Type B pancreatic cell (in vitro differentiated cells): ENCODE measurements around the gene OR5A2. TPM values are rescaled to one million over a fixed set of nuclear protein-coding genes. Genes with fewer than 3 reads are reported as not detected.
"Not testable (repeated sequence)": the region's sequence is repeated elsewhere in the genome, so short reads cannot be mapped to it uniquely, and the experiment has no call there.

Source experiments
- DNase-seq: peaks from one replicate; pipeline ENCODE4 v3.0.0; 2021; ENCODE audit warnings: mixed read lengths; ENCODE audit not compliant: unreplicated experiment; ENCODE audit errors: extremely low spot score
- H3K27ac Mint-ChIP-seq: 2 replicates; pipeline ENCODE4 v1.8.0; 2021; ENCODE audit warnings: mild to moderate bottlenecking, mixed read lengths
- H3K27me3 Mint-ChIP-seq: 2 replicates; pipeline ENCODE4 v1.8.0; 2021; ENCODE audit warnings: mixed read lengths
- H3K36me3 Mint-ChIP-seq: 2 replicates; pipeline ENCODE4 v1.8.0; 2021; ENCODE audit warnings: mixed read lengths
- H3K4me1 Mint-ChIP-seq: one replicate; pipeline ENCODE4 v1.8.0; 2021; ENCODE audit warnings: mixed read lengths; ENCODE audit not compliant: unreplicated experiment
- H3K4me3 Mint-ChIP-seq: 2 replicates; pipeline ENCODE4 v1.8.0; 2021; ENCODE audit warnings: mild to moderate bottlenecking, mixed read lengths
- H3K9me3 Mint-ChIP-seq: 2 replicates; pipeline ENCODE4 v1.8.0; 2021; ENCODE audit warnings: mixed read lengths
- total RNA-seq: library from RNA; stranded (reverse); gene quantifications from 2 replicates; pipeline ENCODE4 v1.2.1, GENCODE V29; 2021; ENCODE audit warnings: low replicate concordance
- TF ChIP-seq, protein P1 (sequence below): fragments of 200-600 bp; sonication (generic); conservative IDR thresholded peaks from 2 replicates; pipeline ENCODE4 v1.5.0; 2021; ENCODE audit warnings: antibody characterized with exemption, mild to moderate bottlenecking

The OR5A2 gene
- total RNA-seq, 1 donor from 2014 or later = not detected

DNA sequence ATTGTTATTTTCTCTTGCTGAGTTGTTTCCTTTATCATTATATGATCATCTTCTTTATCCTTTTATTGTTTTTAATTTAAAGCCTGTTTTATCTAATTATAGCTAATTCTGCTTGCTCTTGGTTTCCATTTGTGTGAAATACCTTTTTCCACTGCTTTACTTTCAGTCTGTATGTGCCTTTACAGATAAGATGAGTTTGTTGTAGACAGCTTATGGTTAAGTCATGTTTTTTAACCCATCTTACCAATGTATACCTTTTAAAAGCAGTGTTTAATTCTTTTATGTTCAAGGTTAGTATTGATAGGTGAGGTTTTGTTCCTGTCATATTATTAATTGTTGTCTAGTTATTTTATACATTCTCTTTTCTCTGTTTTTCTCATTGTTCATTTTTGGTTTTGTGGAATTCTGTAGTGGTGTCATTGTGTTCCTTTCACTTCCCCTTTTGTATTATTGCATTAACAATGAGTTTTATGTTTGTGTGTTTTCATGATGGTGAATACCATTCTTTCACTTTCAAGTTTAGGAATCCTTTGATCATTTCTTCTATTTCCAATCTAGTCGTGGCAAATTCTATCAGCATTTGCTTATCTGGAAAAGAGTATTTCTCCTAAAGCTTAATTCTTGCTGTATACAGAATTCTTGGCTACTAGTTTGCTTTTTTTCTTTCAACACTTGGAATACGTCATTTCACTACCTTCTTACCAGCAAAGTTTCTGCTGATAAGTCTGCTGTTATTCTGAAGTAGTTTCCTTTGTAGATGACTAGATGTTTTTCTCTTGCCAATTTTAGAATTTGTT lies 45.8 kb downstream of the OR5A2 start:
- H3K4me1 Mint-ChIP-seq = no peaks in the 10 kb centered on the region
- no peaks in the 10 kb centered on the region for H3K27me3 Mint-ChIP-seq
- no peak overlapping the region for H3K27ac Mint-ChIP-seq
- H3K4me3 Mint-ChIP-seq = no peak overlapping the region
- DNase-seq = no peak
- TF ChIP-seq, protein P1, sequence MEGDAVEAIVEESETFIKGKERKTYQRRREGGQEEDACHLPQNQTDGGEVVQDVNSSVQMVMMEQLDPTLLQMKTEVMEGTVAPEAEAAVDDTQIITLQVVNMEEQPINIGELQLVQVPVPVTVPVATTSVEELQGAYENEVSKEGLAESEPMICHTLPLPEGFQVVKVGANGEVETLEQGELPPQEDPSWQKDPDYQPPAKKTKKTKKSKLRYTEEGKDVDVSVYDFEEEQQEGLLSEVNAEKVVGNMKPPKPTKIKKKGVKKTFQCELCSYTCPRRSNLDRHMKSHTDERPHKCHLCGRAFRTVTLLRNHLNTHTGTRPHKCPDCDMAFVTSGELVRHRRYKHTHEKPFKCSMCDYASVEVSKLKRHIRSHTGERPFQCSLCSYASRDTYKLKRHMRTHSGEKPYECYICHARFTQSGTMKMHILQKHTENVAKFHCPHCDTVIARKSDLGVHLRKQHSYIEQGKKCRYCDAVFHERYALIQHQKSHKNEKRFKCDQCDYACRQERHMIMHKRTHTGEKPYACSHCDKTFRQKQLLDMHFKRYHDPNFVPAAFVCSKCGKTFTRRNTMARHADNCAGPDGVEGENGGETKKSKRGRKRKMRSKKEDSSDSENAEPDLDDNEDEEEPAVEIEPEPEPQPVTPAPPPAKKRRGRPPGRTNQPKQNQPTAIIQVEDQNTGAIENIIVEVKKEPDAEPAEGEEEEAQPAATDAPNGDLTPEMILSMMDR = no peak
- H3K9me3 Mint-ChIP-seq = no peaks in the 10 kb centered on the region
- H3K36me3 Mint-ChIP-seq = no peaks in the 10 kb centered on the region

DNA sequence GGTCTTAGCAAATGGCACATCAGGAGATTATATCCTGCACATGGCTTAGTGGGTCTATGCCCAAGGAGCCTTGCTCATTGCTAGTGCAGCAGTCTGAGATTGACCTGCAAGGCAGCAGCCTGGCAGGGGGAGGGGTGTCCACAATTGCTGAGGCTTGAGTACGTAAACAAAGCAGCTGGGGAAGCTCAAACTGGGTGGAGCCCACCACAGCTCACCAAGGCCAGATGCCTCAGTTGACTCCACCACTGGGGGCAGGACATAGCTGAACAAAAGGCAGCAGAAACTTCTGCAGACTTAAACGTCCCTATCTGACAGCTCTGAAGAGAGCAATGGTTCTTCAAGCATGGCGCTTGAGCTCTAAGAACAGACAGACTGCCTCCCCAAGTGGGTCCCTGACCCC lies 53.9 kb downstream of the OR5A2 start:
- not testable (repeated sequence) for H3K4me3 Mint-ChIP-seq, H3K27ac Mint-ChIP-seq, H3K4me1 Mint-ChIP-seq, DNase-seq, H3K36me3 Mint-ChIP-seq, H3K27me3 Mint-ChIP-seq, H3K9me3 Mint-ChIP-seq

DNA sequence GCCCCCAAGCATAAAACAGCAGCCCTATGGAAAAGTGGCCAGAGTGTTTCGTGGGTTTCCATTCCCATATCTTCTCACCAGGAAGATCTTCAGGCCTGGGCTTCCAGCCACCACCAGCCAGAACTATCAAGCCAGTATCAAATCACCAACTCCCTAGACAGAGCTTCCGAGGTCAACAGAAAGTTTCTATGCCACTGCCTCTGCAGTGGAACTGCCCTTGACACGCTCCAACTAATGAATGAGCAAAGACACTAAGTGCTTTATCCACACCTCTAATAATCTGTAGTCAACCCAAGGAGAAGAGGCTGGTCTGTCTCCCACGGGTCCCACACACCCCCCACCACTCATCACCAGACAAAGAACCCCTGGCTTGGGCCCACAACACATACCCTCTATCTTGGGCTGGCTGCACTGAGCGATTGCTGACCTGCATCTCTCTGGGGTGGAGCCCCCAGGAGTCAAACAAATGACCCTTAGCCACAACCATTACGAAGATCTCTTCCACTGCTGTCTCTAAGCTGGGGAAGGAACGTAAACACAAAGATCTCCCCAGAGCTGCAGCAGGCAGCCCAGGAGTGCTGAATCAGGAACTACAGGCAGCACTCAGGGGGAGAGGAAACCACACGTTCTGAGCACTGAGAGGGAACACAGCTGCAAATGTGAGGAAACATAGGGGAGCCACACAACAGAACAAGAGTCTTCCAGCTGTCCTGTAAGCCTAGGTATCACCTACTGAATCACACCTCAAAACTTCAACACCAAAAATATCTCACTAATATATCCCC lies 57.8 kb downstream of the OR5A2 start:
- TF ChIP-seq, protein P1 = no peak
- H3K9me3 Mint-ChIP-seq = no peaks in the 10 kb centered on the region
- H3K4me3 Mint-ChIP-seq = no peak overlapping the region
- no peaks in the 10 kb centered on the region for H3K4me1 Mint-ChIP-seq
- no peak for DNase-seq
- no peak overlapping the region for H3K27ac Mint-ChIP-seq
- H3K36me3 Mint-ChIP-seq = no peaks in the 10 kb centered on the region
- H3K27me3 Mint-ChIP-seq = no peaks in the 10 kb centered on the region

Other genes starting within 250 kb of the OR5A2 start
- gene MPEG1, start 213.5 kb downstream of the OR5A2 start, total RNA-seq = not detected in 2 replicates
- not detected in 2 replicates for gene OR5AN1, start 67.5 kb downstream of the OR5A2 start, total RNA-seq
- not detected in 2 replicates for gene OR5A1, start 10.1 kb upstream of the OR5A2 start, total RNA-seq
- gene OR4D6, start 30.5 kb upstream of the OR5A2 start, total RNA-seq = not detected in 2 replicates
- gene OR4D10, start 46.9 kb upstream of the OR5A2 start, total RNA-seq = not detected in 2 replicates
- gene OR4D11, start 77.2 kb upstream of the OR5A2 start, total RNA-seq = not detected in 2 replicates
- gene OR4D9, start 85.1 kb upstream of the OR5A2 start, total RNA-seq = not detected in 2 replicates
- gene OSBP, start 189.4 kb upstream of the OR5A2 start, total RNA-seq = 42.4 and 44.5 TPM in 2 replicates
- 35.0 and 37.4 TPM in 2 replicates for gene PATL1, start 242.6 kb upstream of the OR5A2 start, total RNA-seq